Measurements from ENCODE around the gene GAL3ST3. TPM values are rescaled to one million over a fixed set of nuclear protein-coding genes. Genes with fewer than 3 reads are reported as not detected.

The GAL3ST3 gene
- total and polyA plus RNA-seq, 2 experiments from 2014 or later, result 15.6 to 63.4 TPM

- H3K4me3 ChIP-seq, result no peak overlapping the region
- no peaks in the 10 kb centered on the region for H3K4me1 ChIP-seq (ENCODE audit: insufficient read depth)
- H3K27me3 ChIP-seq (ENCODE audit: insufficient read depth), result no peaks in the 10 kb centered on the region
- no peak overlapping the region for H3K4me2 ChIP-seq
- H3K9me3 Mint-ChIP-seq, result peaks cover 3% of the 10 kb centered on the region; the same call in 1 of the 3 replicates
- no peaks in the 10 kb centered on the region for H3K9me2 ChIP-seq (ENCODE audit: insufficient read depth)
- no peak overlapping the region for H3K4me3 Mint-ChIP-seq
- H3K79me2 ChIP-seq (replicated peaks; ENCODE audit: insufficient read depth), result peaks cover 26% of the 10 kb centered on the region
- no peaks in the 10 kb centered on the region for H3K36me3 Mint-ChIP-seq (ENCODE audit: low read depth)
- no peak overlapping the region for H2AFZ ChIP-seq
- 0 out of 2 replicates have a peak overlapping the region, but pooled peaks have one; percentile 23 for H3K27ac Mint-ChIP-seq
- H3K27me3 Mint-ChIP-seq (ENCODE audit: insufficient read depth, low read depth, poor library complexity), result no peaks in the 10 kb centered on the region
- peak overlapping the region; percentile 45; the same call in 1 of the 2 replicates for H3K27ac ChIP-seq (ENCODE audit: low read depth)
- ATAC-seq (no peak), DNase-seq (ENCODE audit: low spot score) (no peak)
- 0 out of 2 replicates have a peak, but pooled peaks cover 14% of the 10 kb centered on the region for H4K20me1 ChIP-seq (replicated peaks; ENCODE audit: insufficient read depth)
- no peak for TF ChIP-seq POLR2AphosphoS5 (IDR thresholded peaks at IDR 0.05; ENCODE audit: low read depth)
- TF ChIP-seq CREB1 (CRISPR knock-in tag; IDR thresholded peaks at IDR 0.05; ENCODE audit: low read depth), result no peak
- no peak for TF ChIP-seq CTCF (conservative IDR thresholded peaks at IDR 0.05; ENCODE audit: low read depth in 2 of 2)
- TF ChIP-seq ZNF331 (CRISPR knock-in tag; IDR thresholded peaks at IDR 0.05; ENCODE audit: low read depth), result no peak
- no peak for TF ChIP-seq JUNB (IDR thresholded peaks at IDR 0.05; ENCODE audit: unreplicated experiment)
- no peak for TF ChIP-seq ETS1 (IDR thresholded peaks at IDR 0.05)
- TF ChIP-seq ZNF462 (CRISPR knock-in tag; IDR thresholded peaks at IDR 0.05), result no peak
- TF ChIP-seq ZNF114 (CRISPR knock-in tag; IDR thresholded peaks at IDR 0.05), result no peak
- no peak for TF ChIP-seq EZH2phosphoT487 (IDR thresholded peaks at IDR 0.05; ENCODE audit: unreplicated experiment)
- TF ChIP-seq REST (IDR thresholded peaks at IDR 0.05; ENCODE audit: unreplicated experiment), result no peak
- no peaks in the 10 kb centered on the region; the same call in 2 of the 3 replicates for H3K4me1 Mint-ChIP-seq
- no peaks in the 10 kb centered on the region for H3F3A ChIP-seq (replicated peaks; ENCODE audit: low read depth)
- no peaks in the 10 kb centered on the region for H3K36me3 ChIP-seq (ENCODE audit: insufficient read depth)
Measured at GRCh38 chr11:66087148-66087908, 38.4 kb upstream of the GAL3ST3 start.
